ENCODE data around the gene ZNF689.
"Not testable (repeated sequence)": the region's sequence is repeated elsewhere in the genome, so short reads cannot be mapped to it uniquely, and the experiment has no call there.

The ZNF689 gene

GRCh38 chr16:30637139-30637538, 26.9 kb upstream of the ZNF689 start:
- not testable (repeated sequence) for H3K36me3 ChIP-seq (ENCODE audit: control insufficient read depth in 2 of 2, insufficient read depth in 2 of 2, low read length in 2 of 2); H3K4me3 ChIP-seq (ENCODE audit: low read length in 2 of 2); H3K9ac ChIP-seq (ENCODE audit: low read depth in 1 of 2, low read length in 2 of 2); H3K27me3 ChIP-seq (ENCODE audit: control insufficient read depth in 2 of 2, insufficient read depth in 2 of 2, low read length in 2 of 2); H3K4me1 ChIP-seq (ENCODE audit: control insufficient read depth in 2 of 2, insufficient read depth in 2 of 2, low read length in 2 of 2); H3K27ac ChIP-seq (ENCODE audit: low read depth in 2 of 2, low read length in 2 of 2); H3K9me3 ChIP-seq (ENCODE audit: control insufficient read depth in 2 of 2, low read length in 2 of 2)

GRCh38 chr16:30636599-30636998, 26.4 kb upstream of the ZNF689 start:
- H3K4me1 ChIP-seq (ENCODE audit: control insufficient read depth in 2 of 2, insufficient read depth in 2 of 2, low read length in 2 of 2) = peaks cover 5 to 10% of the 10 kb centered on the region in 2 donors

DNA sequence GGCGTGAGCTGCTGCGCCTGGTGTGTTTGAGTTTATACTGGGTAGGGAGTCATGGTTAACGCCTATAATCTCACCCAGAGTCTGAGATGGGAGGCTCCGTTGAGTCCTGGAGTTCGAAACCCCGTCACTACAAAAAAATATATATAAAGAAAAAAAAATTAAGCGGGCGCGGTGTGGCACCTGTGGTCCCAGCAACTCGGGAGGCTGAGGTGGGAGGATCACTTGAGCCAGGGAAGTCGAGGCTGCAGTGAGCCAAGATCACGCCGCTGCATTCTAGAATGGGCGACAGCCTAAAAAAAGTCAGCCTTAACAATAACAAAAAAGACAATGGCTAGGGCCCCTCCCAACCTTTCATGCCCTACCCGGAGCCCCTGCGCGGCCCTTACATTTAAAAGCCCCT, 23.3 kb upstream of the ZNF689 start:
- Histone ChIP-seq H3K27ac (ENCODE audit: low read depth in 2 of 2, low read length in 2 of 2) (peak overlapping the region; percentile 89), H3K9ac (ENCODE audit: low read depth in 1 of 2, low read length in 2 of 2) (peak overlapping the region; percentile 94 to 95), H3K4me3 (ENCODE audit: low read length in 2 of 2) (peak overlapping the region; percentile 86), H3K9me3 (ENCODE audit: control insufficient read depth in 2 of 2, low read length in 2 of 2) (no peaks in the 10 kb centered on the region), H3K27me3 (ENCODE audit: control insufficient read depth in 2 of 2, insufficient read depth in 2 of 2, low read length in 2 of 2) (no peaks in the 10 kb centered on the region), H3K4me1 (ENCODE audit: control insufficient read depth in 2 of 2, insufficient read depth in 2 of 2, low read length in 2 of 2) (peaks cover 5 to 10% of the 10 kb centered on the region in 2 donors), H3K36me3 (ENCODE audit: control insufficient read depth in 2 of 2, insufficient read depth in 2 of 2, low read length in 2 of 2) (no peaks in the 10 kb centered on the region)

More at GRCh38 chr16:30636599-30636998, 26.4 kb upstream of the ZNF689 start:
- H3K4me3 ChIP-seq (ENCODE audit: low read length in 2 of 2) = no peak overlapping the region
- no peaks in the 10 kb centered on the region for H3K27me3 ChIP-seq (ENCODE audit: control insufficient read depth in 2 of 2, insufficient read depth in 2 of 2, low read length in 2 of 2)
- no peaks in the 10 kb centered on the region for H3K9me3 ChIP-seq (ENCODE audit: control insufficient read depth in 2 of 2, low read length in 2 of 2)
- no peak overlapping the region for H3K27ac ChIP-seq (ENCODE audit: low read depth in 2 of 2, low read length in 2 of 2)
- no peak overlapping the region for H3K9ac ChIP-seq (ENCODE audit: low read depth in 1 of 2, low read length in 2 of 2)
- H3K36me3 ChIP-seq (ENCODE audit: control insufficient read depth in 2 of 2, insufficient read depth in 2 of 2, low read length in 2 of 2) = no peaks in the 10 kb centered on the region

GRCh38 chr16:30632454-30632853, 22.3 kb upstream of the ZNF689 start:
- not testable (repeated sequence) for H3K4me3 ChIP-seq (ENCODE audit: low read length in 2 of 2); H3K9ac ChIP-seq (ENCODE audit: low read depth in 1 of 2, low read length in 2 of 2); H3K27me3 ChIP-seq (ENCODE audit: control insufficient read depth in 2 of 2, insufficient read depth in 2 of 2, low read length in 2 of 2); H3K9me3 ChIP-seq (ENCODE audit: control insufficient read depth in 2 of 2, low read length in 2 of 2); H3K27ac ChIP-seq (ENCODE audit: low read depth in 2 of 2, low read length in 2 of 2); H3K4me1 ChIP-seq (ENCODE audit: control insufficient read depth in 2 of 2, insufficient read depth in 2 of 2, low read length in 2 of 2); H3K36me3 ChIP-seq (ENCODE audit: control insufficient read depth in 2 of 2, insufficient read depth in 2 of 2, low read length in 2 of 2)

- Histone ChIP-seq H3K36me3 (ENCODE audit: control insufficient read depth in 2 of 2, insufficient read depth in 2 of 2, low read length in 2 of 2) (no peaks in the 10 kb centered on the region), H3K4me1 (ENCODE audit: control insufficient read depth in 2 of 2, insufficient read depth in 2 of 2, low read length in 2 of 2) (peaks cover 0 to 2% of the 10 kb centered on the region in 2 donors), H3K27me3 (ENCODE audit: control insufficient read depth in 2 of 2, insufficient read depth in 2 of 2, low read length in 2 of 2) (no peaks in the 10 kb centered on the region), H3K27ac (ENCODE audit: low read depth in 2 of 2, low read length in 2 of 2) (peak overlapping the region in 1 of 2 donors; percentile 27), H3K4me3 (ENCODE audit: low read length in 2 of 2) (peak overlapping the region; percentile 61 to 63), H3K9me3 (ENCODE audit: control insufficient read depth in 2 of 2, low read length in 2 of 2) (no peaks in the 10 kb centered on the region), H3K9ac (ENCODE audit: low read depth in 1 of 2, low read length in 2 of 2) (peak overlapping the region in 1 of 2 donors; percentile 61)
Measured at GRCh38 chr16:30628628-30629540, 18.7 kb upstream of the ZNF689 start.

GRCh38 chr16:30626236-30626635, 16.0 kb upstream of the ZNF689 start:
- Histone ChIP-seq H3K27ac (ENCODE audit: low read depth in 2 of 2, low read length in 2 of 2) (no peak overlapping the region), H3K9me3 (ENCODE audit: control insufficient read depth in 2 of 2, low read length in 2 of 2) (no peaks in the 10 kb centered on the region), H3K36me3 (ENCODE audit: control insufficient read depth in 2 of 2, insufficient read depth in 2 of 2, low read length in 2 of 2) (no peaks in the 10 kb centered on the region), H3K4me1 (ENCODE audit: control insufficient read depth in 2 of 2, insufficient read depth in 2 of 2, low read length in 2 of 2) (no peaks in the 10 kb centered on the region), H3K4me3 (ENCODE audit: low read length in 2 of 2) (no peak overlapping the region), H3K27me3 (ENCODE audit: control insufficient read depth in 2 of 2, insufficient read depth in 2 of 2, low read length in 2 of 2) (no peaks in the 10 kb centered on the region), H3K9ac (ENCODE audit: low read depth in 1 of 2, low read length in 2 of 2) (no peak overlapping the region)

GRCh38 chr16:30623536-30624283, 13.5 kb upstream of the ZNF689 start:
- Histone ChIP-seq H3K9me3 (ENCODE audit: control insufficient read depth in 2 of 2, low read length in 2 of 2) (no peaks in the 10 kb centered on the region), H3K27ac (ENCODE audit: low read depth in 2 of 2, low read length in 2 of 2) (no peak overlapping the region), H3K4me3 (ENCODE audit: low read length in 2 of 2) (no peak overlapping the region), H3K9ac (ENCODE audit: low read depth in 1 of 2, low read length in 2 of 2) (no peak overlapping the region), H3K4me1 (ENCODE audit: control insufficient read depth in 2 of 2, insufficient read depth in 2 of 2, low read length in 2 of 2) (no peaks in the 10 kb centered on the region), H3K27me3 (ENCODE audit: control insufficient read depth in 2 of 2, insufficient read depth in 2 of 2, low read length in 2 of 2) (no peaks in the 10 kb centered on the region), H3K36me3 (ENCODE audit: control insufficient read depth in 2 of 2, insufficient read depth in 2 of 2, low read length in 2 of 2) (no peaks in the 10 kb centered on the region)

DNA sequence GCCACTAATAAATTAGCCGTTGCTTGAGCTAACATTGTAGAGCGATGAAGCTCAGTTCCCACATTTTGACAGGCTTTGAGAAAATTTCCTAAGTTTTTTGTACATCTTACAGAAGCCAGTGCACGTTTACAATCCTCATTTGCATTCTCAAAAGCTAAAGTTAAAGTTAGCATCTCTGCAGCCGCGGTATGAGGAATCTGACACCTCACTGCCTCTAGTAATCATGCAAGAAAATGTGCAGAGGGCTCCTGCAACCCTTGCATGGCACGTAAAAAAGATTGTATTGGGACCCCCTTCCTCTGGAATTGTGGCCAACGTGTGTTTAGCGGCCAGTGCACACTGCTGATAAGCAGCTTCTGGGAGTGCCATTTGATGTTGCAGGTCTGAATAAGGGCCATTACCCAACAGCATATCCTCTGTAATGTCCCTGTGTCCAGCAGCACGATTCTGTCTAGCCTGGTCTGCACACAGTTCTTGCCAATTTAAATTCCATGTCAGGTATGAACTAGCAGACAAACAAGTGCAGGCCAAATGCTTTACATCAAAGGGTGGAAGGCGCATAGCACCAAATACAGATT, 12.4 kb upstream of the ZNF689 start:
- Histone ChIP-seq H3K9me3 (ENCODE audit: control insufficient read depth in 2 of 2, low read length in 2 of 2) (no peaks in the 10 kb centered on the region), H3K27ac (ENCODE audit: low read depth in 2 of 2, low read length in 2 of 2) (no peak overlapping the region), H3K36me3 (ENCODE audit: control insufficient read depth in 2 of 2, insufficient read depth in 2 of 2, low read length in 2 of 2) (no peaks in the 10 kb centered on the region), H3K27me3 (ENCODE audit: control insufficient read depth in 2 of 2, insufficient read depth in 2 of 2, low read length in 2 of 2) (no peaks in the 10 kb centered on the region), H3K4me1 (ENCODE audit: control insufficient read depth in 2 of 2, insufficient read depth in 2 of 2, low read length in 2 of 2) (no peaks in the 10 kb centered on the region), H3K4me3 (ENCODE audit: low read length in 2 of 2) (no peak overlapping the region), H3K9ac (ENCODE audit: low read depth in 1 of 2, low read length in 2 of 2) (no peak overlapping the region)

DNA sequence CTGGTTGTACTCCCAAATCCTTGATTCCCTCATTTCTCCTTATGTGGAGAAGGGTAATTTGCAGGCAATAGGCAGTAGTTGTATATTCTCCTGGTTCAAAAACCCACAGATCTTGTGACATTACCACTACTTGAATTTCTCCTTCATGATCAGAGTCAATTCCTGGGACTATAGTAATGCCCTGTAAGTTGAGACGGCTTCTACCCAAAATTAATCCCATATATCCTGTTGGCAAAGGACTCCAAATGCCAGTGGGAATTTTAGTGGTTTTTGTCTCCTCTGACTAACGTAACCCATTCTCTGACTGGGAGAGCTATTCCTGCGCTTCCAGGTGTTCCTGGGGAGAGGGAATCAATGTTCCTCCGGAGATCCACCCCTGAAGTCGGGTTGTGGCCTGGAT, 11.6 kb upstream of the ZNF689 start:
- H3K36me3 ChIP-seq (ENCODE audit: control insufficient read depth in 2 of 2, insufficient read depth in 2 of 2, low read length in 2 of 2) = no peaks in the 10 kb centered on the region
- no peak overlapping the region for H3K9ac ChIP-seq (ENCODE audit: low read depth in 1 of 2, low read length in 2 of 2)
- no peak overlapping the region for H3K27ac ChIP-seq (ENCODE audit: low read depth in 2 of 2, low read length in 2 of 2)
- no peaks in the 10 kb centered on the region for H3K27me3 ChIP-seq (ENCODE audit: control insufficient read depth in 2 of 2, insufficient read depth in 2 of 2, low read length in 2 of 2)
- H3K4me3 ChIP-seq (ENCODE audit: low read length in 2 of 2) = no peak overlapping the region
- no peaks in the 10 kb centered on the region for H3K4me1 ChIP-seq (ENCODE audit: control insufficient read depth in 2 of 2, insufficient read depth in 2 of 2, low read length in 2 of 2)
- no peaks in the 10 kb centered on the region for H3K9me3 ChIP-seq (ENCODE audit: control insufficient read depth in 2 of 2, low read length in 2 of 2)

- Histone ChIP-seq H3K4me1 (ENCODE audit: control insufficient read depth in 2 of 2, insufficient read depth in 2 of 2, low read length in 2 of 2) (peaks cover 5% of the 10 kb centered on the region in 2 donors), H3K27ac (ENCODE audit: low read depth in 2 of 2, low read length in 2 of 2) (no peak overlapping the region), H3K9ac (ENCODE audit: low read depth in 1 of 2, low read length in 2 of 2) (no peak overlapping the region), H3K27me3 (ENCODE audit: control insufficient read depth in 2 of 2, insufficient read depth in 2 of 2, low read length in 2 of 2) (no peaks in the 10 kb centered on the region), H3K9me3 (ENCODE audit: control insufficient read depth in 2 of 2, low read length in 2 of 2) (no peaks in the 10 kb centered on the region), H3K36me3 (ENCODE audit: control insufficient read depth in 2 of 2, insufficient read depth in 2 of 2, low read length in 2 of 2) (no peaks in the 10 kb centered on the region), H3K4me3 (ENCODE audit: low read length in 2 of 2) (no peak overlapping the region)
Measured at GRCh38 chr16:30620169-30620568, 10.0 kb upstream of the ZNF689 start.

All from mucosa of rectum (tissue), 2 donors.